AG09309 (cell line): ENCODE data around the gene MARK3.

Experiments
- DNase-seq: peaks from one replicate; pipeline ENCODE4 v3.0.0-alpha.2; 2010; ENCODE audit warnings: low read depth
- H3K4me3 ChIP-seq: 2 replicates; pipeline ENCODE4 v1.5.1; 2011; ENCODE audit warnings: mild to moderate bottlenecking, low read depth, low read length, moderate library complexity; ENCODE audit not compliant: control insufficient read depth
- CTCF ChIP-seq: IDR thresholded peaks from 2 replicates; pipeline ENCODE4 v1.5.1; 2011; ENCODE audit warnings: mild to moderate bottlenecking, low read depth, low read length, inconsistent platforms; ENCODE audit not compliant: insufficient read depth, control insufficient read depth; ENCODE audit errors: missing control alignments

The MARK3 gene

GRCh38 chr14:103433916-103434563 is 48.8 kb downstream of the MARK3 start:
- DNase-seq: no peak
- no peak overlapping the region for H3K4me3 ChIP-seq
- TF ChIP-seq CTCF: no peak

- no peak overlapping the region for H3K4me3 ChIP-seq
- DNase-seq: no peak
- TF ChIP-seq CTCF: no peak
Observed at GRCh38 chr14:103434868-103435442, 49.7 kb downstream of the MARK3 start.

- DNase-seq: no peak
- TF ChIP-seq CTCF: no peak
- no peak overlapping the region for H3K4me3 ChIP-seq
Observed at GRCh38 chr14:103436533-103436932, 51.3 kb downstream of the MARK3 start.

- no peak for DNase-seq
- TF ChIP-seq CTCF: no peak
- H3K4me3 ChIP-seq: no peak overlapping the region
Observed at GRCh38 chr14:103442288-103442687, 57.1 kb downstream of the MARK3 start.

- no peak for TF ChIP-seq CTCF
- H3K4me3 ChIP-seq: no peak overlapping the region
- DNase-seq: no peak
Observed at GRCh38 chr14:103443111-103443510, 57.9 kb downstream of the MARK3 start.

- no peak for TF ChIP-seq CTCF
- no peak for DNase-seq
- no peak overlapping the region for H3K4me3 ChIP-seq
Observed at GRCh38 chr14:103444837-103445524, 59.8 kb downstream of the MARK3 start.
